Daoy (cell line): ENCODE results near the gene ADCY6. TPM values are rescaled to one million over a fixed set of nuclear protein-coding genes. Genes with fewer than 3 reads are reported as not detected.

ENCODE experiments used
- DNase-seq: peaks from one replicate; pipeline ENCODE4 v3.0.0-alpha.2; 2015; ENCODE audit warnings: low read depth
- total RNA-seq: library from RNA; depleted of rRNA; stranded (reverse); fragments of >200 nt; shearing (Covaris generic); gene quantifications from 2 replicates; pipeline ENCODE4 v1.2.3, GENCODE V29; 2014

ADCY6 gene
- total RNA-seq, 1 experiment from 2014 or later, result 9.2 TPM

DNA sequence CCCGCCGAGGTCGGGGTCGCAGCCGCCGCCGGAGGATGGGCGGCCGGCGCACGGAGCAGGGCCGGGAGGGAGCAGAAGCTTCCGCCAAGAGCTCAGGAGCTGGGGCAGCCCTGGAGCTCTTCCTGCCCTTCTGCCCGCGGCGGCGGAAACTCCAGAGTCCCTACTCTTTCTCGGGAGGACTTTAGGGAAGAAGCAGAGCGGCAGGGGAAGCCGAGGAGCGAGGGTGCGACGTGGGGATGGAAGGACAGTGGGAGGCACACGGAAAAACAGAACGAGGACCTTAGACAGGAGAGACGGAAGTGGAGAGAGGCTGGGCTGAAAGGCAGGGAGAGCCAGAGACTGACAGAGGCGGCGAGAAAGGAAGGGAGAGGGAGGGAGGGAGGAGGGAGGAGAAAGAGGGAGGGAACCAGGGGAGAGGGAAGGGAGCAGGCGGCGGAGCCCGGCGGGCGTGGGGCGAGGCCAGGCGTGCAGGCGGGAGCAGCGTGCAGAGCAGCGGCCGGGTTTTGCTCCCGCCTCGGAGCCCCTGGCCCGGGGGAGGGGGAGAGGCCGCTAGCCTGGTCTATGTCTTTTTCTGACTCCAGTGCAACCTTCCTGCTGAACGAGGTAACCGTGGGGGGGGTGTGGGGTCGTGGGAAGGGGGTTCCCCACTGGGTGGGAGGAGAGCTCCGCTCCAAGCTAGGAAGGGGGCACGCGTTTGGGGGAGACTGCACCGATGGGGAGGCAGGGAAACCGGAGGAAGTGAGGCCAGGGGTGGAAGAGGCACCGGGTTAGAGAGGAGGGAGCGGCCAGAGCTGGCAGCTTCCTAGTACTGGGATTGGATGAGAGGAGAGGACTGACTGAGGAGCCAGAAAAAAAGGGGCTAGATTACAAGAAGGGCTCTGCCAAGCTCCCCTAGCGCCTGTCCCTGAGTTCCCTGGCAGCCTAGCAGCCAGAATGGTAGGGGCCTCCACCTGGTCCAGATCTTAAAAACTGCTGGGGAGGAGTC, 26.5 kb upstream of the ADCY6 start:
- DNase-seq, result peak; percentile 92

- DNase-seq, result peak; percentile 89
These were observed 25.6 kb upstream of the ADCY6 start for GRCh38 chr12:48814262-48815125.

- no peak for DNase-seq
These were observed 24.8 kb upstream of the ADCY6 start for GRCh38 chr12:48813465-48814261.

GRCh38 chr12:48812389-48812788, 23.5 kb upstream of the ADCY6 start:
- no peak for DNase-seq

DNA sequence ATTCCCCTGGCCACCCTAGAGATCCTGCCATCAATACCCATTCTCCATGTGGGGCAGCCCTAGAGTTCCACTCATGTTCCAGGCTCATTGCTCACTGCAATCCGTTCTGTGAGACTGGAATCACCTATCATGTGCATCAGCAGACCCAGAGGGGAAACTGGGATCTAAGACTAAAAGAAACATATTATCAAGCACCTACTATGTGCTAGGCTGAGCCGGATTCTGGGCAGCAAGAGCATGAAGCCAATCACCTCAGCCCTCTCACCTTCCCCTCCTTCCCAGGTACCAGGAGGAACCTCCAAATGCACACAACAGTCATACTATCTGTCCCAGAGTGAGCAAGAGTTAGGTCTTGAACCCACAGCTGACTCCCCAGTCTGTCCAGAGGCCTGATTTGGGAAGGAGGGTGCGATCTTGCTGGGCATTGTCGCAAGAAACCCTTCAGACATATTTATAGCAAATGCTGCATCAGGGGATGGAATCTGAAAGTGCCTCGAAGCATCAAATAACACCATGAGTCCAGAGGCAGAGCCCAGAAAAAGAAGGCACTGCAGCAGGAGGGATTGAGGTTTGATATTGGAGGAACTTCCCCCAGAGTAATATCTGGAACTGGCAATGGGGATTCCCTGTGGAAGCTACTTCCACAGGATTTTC, 22.7 kb upstream of the ADCY6 start:
- DNase-seq, result no peak

- peak; percentile 68 for DNase-seq
These were observed 22.1 kb upstream of the ADCY6 start for GRCh38 chr12:48810903-48811431.

- no peak for DNase-seq
These were observed 19.1 kb upstream of the ADCY6 start for GRCh38 chr12:48807981-48808380.

DNA sequence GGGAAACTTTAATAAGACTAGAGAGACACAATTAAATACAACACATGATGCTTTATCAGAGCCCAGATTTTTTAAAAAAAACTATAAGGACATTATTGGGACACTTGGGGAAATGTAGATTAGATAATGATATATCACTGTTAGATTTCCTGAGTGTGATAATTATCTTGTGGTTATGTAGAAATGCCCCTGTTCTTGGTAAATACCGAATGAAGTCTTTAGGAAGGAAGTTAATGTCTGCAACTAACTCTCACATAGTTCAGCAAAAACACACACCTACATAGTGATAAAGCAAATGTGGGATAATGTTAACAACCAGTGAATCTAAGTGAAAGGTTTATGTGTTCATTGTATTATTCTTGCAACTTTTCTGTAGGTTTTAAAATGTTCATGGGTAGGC, 14.8 kb upstream of the ADCY6 start:
- DNase-seq, result no peak

DNA sequence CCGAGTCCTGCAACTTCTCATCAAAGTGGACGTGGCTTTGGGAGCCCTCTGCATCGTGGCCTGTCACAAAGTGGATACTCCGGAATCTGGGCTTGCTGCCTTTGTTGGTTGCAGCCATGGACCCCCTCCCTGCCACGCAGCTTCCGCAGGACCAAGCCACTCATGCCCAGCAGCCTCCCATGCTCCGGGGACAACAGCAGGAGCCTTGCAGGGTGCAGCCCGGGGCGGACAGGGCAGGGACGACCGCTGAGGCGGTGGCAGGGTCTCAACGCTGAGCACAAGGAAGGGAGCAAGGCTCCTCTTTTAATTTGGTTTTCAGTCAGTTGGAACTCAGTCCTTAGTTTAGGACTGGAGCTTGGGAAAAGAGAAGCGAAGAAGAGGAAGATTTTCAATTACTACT, 12.1 kb upstream of the ADCY6 start:
- DNase-seq, result no peak

DNA sequence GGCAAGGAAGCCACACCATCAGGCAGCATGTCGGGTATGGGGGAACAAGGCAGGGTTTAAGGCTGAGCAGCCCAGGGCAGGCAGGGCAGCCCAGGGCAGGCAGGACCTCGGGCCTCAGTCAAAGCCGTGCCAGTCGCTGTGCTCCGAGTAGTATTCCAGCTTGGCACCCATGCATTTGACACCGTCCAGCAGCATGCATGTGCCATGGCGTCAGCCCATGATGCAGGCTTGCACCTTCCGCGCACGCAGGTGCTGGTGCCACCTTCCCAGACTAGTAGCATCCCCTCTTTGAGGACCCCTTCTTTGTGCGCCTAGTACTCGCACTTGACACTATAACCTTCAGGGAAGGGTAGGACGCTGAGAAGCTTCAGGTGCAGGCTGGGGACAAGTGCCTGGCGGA, 11.6 kb upstream of the ADCY6 start:
- no peak for DNase-seq

GRCh38 chr12:48796976-48797375, 8.1 kb upstream of the ADCY6 start:
- DNase-seq, result peak; percentile 53

- DNase-seq, result peak; percentile 79
These were observed 6.9 kb upstream of the ADCY6 start for GRCh38 chr12:48795550-48796455.

- DNase-seq, result peak; percentile 35
These were observed 6.0 kb upstream of the ADCY6 start for GRCh38 chr12:48794870-48795269.

DNA sequence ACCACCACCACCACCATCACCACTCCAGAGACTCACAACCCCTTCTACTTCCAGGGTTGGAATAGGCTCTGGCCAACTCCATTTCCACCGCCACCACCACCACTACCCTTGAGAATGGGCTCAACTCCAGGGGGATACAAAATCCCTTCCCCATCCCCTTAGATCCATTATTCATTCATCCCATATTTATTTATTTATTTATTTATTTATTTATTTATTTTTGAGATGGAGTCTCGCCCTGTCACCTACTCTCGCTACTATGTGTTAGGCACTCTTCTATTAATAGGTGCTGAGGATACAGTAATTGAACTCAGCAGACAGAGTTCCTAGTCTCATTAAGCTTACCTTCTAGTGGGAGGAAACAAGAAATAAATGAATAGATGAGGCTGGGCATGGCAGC, 4.8 kb upstream of the ADCY6 start:
- DNase-seq, result no peak

DNA sequence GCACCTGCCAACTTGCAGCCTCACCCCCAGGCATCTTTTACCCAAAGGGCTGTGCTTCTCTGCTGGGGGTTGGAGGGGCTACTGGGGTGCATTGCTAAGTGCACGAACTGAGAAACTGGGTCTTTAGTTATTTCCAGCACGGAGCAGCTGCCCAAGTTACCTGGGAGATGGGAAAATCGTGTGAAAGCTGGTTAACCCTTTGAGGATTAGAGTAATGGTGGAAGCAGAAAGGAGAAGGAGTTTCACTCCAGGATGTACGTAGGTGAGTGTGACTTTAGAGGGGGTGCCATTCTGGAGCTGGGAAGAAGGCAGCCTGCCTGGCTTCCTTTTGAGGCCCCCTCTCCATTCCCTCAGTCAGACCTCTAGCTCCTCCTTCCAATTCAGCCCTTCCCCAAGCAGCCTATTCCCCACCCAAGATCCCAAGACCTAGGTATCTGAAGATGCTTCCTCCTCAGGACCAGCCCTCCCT, 1.0 kb upstream of the ADCY6 start:
- no peak for DNase-seq

GRCh38 chr12:48788524-48788853, 400 bp downstream of the ADCY6 start:
- DNase-seq, result no peak

GRCh38 chr12:48787791-48788523, 932 bp downstream of the ADCY6 start:
- DNase-seq, result no peak

- no peak for DNase-seq
These were observed 2.0 kb downstream of the ADCY6 start for GRCh38 chr12:48786591-48787544.
